ENCODE measurements around the gene TTC39B. TPM values are rescaled to one million over a fixed set of nuclear protein-coding genes. Genes with fewer than 3 reads are reported as not detected.
A peak's percentile ranks its signal among the peaks of the same experiment; 100 is the strongest.

Gene TTC39B
- total RNA-seq, 1 experiment from 2014 or later, result 22.2 TPM

DNA sequence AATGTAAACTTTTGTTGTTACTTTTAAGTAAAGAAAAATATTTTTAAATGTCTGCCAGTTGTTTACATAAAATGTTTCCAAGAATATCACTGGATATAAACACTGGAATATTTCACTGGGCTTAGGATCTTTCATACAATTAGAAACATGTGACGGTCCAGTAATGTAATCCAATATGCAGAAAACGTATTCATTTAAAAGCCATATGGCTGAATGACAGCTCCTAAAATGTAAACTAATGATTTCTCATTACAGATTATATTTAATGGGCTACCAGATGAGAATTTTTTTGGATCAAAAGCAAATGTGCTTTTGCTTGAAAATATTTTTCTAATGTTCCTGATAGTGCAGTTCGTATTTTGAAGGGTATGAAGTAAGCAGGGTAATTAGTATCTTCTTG, 124.3 kb downstream of the TTC39B start:
- Histone ChIP-seq H3K36me3 (peaks cover under 1% of the 10 kb centered on the region; the same call in 1 of the 2 replicates), H3K9me3 (no peaks in the 10 kb centered on the region), H3K4me3 (no peak overlapping the region), H3K27me3 (no peaks in the 10 kb centered on the region)
- no peak for DNase-seq

DNA sequence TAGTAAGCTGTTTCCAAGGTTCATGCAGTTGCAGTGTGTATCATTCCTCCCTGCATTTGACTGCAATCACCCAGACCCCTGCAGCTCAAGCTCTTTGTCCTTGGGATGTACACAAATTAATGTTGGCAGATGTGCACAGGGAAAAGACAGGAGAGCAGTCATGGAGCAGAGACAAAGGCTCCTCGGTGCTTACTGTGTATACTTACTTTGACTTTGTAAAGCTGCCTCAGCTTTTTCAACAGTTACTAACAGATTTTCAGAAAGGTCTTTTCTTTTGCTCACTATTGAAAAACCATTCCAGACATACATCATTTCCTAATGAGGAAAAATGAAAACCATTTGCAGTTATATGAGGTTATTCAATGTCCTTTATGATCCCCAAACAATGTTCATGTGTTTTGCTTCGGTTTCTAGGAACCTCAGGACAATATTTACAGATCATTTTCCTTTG, 124.9 kb downstream of the TTC39B start:
- Histone ChIP-seq H3K27me3 (no peaks in the 10 kb centered on the region), H3K9me3 (no peaks in the 10 kb centered on the region), H3K36me3 (no peaks in the 10 kb centered on the region), H3K4me3 (no peak overlapping the region)
- DNase-seq, result no peak

DNA sequence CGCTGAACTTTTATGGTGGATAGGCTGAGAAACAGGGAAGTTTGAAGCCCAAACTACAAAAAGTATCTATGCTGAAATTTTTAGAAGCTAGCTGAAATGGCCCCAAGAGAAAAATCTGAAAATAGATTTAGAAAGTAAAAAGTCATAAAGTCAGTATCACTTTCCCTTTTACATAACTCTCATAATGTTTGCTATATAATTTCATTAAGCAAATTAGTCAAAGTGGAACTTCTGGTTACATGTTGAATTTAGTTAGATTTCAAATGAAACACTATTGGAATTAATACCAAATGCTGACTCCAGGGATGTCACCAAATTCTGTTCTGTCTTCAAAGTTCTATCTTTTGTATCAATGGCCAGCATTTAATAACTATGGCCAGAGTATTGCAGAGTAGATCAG, 126.9 kb downstream of the TTC39B start:
- no peaks in the 10 kb centered on the region for H3K27me3 ChIP-seq
- peaks cover 3% of the 10 kb centered on the region; the same call in 1 of the 2 replicates for H3K9me3 ChIP-seq
- no peak overlapping the region for H3K4me3 ChIP-seq
- DNase-seq, result no peak
- no peaks in the 10 kb centered on the region for H3K36me3 ChIP-seq

DNA sequence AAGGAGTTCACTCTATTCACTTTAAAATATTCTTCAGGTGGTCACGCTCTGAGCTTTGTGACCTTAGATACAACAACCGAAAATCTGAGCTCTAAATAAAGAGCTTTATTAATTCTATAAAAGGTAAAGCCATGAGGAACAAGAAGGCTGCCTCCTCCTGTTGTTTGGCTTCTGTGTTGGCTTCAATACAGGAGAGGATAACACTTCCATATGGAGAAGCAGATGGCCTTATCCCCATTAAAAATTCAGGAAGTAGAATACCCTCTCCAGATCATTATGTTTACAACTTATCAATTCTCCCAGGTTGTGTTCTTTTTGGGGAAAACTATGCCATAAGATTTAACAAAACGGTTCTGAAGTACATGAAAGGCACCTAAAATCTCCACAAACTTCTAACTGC, 128.4 kb downstream of the TTC39B start:
- Histone ChIP-seq H3K27me3 (no peaks in the 10 kb centered on the region), H3K36me3 (no peaks in the 10 kb centered on the region), H3K4me3 (no peak overlapping the region), H3K9me3 (peaks cover 3% of the 10 kb centered on the region; the same call in 1 of the 2 replicates)
- DNase-seq, result no peak

DNA sequence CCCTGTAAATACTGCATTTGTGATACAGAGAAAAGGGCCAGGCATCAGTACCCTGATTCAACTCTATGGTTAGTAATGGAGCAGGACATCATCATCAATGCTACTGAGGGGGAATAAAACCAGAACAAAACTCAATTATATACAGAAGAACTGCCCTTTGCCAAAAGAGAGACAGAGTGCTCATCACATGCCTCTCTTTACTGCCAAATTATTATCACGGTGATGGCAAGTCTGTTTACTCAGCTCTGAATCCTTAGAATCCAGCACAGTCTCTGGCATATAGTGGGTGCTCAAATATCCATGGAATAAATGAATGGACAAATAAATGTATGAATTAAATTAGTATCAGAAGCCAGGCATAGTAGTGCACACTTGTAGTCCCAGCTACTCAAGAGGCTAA, 130.2 kb downstream of the TTC39B start:
- Histone ChIP-seq H3K9me3 (peaks cover 3% of the 10 kb centered on the region; the same call in 1 of the 2 replicates), H3K4me3 (no peak overlapping the region), H3K36me3 (no peaks in the 10 kb centered on the region), H3K27me3 (no peaks in the 10 kb centered on the region)
- DNase-seq, result no peak

DNA sequence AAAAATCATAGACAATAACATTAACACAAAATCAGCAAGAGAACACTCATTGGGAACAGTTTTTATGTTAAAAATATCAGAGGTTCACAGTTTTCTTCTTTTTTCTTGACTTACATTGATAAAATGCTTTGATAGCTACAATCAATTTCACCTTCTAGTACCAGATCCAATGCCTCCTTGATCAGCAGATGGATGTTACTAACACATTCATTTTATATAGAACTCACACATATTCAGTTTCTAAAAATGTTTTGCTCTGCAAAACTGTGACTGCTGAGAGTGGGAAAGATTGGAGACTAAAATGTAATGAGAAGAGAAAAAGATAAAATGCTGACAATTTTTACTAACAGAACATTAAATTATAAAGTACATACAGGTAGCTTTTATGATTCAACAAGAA, 143.1 kb downstream of the TTC39B start:
- no peak for DNase-seq
- Histone ChIP-seq H3K36me3 (no peaks in the 10 kb centered on the region; the same call in 1 of the 2 replicates), H3K27me3 (no peaks in the 10 kb centered on the region), H3K4me3 (no peak overlapping the region), H3K9me3 (peaks cover 22% of the 10 kb centered on the region)

DNA sequence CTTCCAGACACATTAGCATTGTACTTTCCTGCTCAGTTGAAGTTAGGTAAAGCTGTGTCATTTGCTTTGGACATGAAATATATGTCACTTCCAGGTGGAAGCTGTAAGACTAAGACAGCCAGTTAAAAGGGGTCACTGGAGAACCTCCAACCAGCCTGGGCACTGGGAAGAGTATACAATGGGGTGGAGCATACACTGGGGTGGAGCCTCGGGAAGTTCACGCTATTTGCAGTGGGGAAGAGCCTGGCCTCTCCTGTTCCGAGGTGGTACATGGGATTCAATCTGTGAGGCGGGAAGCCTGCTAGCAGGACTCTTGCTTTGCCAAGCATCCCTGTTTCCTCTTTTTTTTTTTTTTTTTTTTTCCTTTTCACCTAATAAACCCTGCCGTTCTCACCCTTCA, 145.3 kb downstream of the TTC39B start:
- Histone ChIP-seq H3K9me3 (peaks cover 40% of the 10 kb centered on the region), H3K4me3 (no peak overlapping the region), H3K27me3 (no peaks in the 10 kb centered on the region), H3K36me3 (no peaks in the 10 kb centered on the region; the same call in 1 of the 2 replicates)
- DNase-seq, result no peak

DNA sequence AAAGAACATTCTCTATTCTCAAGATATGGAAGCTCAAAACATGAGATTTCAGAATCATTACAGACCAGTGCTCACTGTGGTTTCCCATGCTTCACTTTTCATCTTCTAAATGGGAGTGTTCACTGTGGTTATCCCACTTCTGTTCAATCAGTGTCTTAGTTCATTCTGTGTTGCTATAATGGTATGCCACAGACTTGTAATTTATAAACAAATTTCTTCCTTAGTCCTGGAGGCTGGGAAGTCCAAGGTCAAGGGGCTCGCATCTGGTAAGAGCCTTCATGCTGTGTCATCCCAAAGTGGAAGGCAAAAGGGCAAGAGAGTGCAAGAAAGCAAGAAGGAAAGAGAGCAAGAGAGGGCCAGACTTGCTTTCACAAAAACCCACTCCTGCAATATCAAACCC, 146.3 kb downstream of the TTC39B start:
- Histone ChIP-seq H3K4me3 (no peak overlapping the region), H3K9me3 (peaks cover 41% of the 10 kb centered on the region), H3K27me3 (no peaks in the 10 kb centered on the region), H3K36me3 (no peaks in the 10 kb centered on the region; the same call in 1 of the 2 replicates)
- peak; percentile 45 for DNase-seq

DNA sequence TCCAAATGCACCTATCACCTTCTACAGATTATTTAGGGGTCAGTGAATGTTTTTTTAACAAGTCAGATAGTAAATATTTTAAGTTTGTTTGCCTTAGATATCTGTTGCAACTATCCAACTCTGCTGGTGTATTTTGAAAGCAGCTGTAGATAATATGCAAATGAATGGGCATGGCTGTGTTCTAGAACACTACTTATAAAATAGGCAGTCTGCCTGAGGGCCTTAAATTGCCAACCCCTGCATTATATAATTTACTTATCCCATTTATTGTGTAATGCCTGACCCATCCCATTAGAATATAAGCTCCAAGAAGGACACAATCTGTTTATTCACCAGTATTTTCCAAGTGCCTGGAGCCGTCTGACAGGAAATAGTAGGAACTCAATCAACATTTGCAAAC, 149.0 kb downstream of the TTC39B start:
- no peaks in the 10 kb centered on the region for H3K27me3 ChIP-seq
- H3K36me3 ChIP-seq, result no peaks in the 10 kb centered on the region; the same call in 1 of the 2 replicates
- no peak overlapping the region for H3K4me3 ChIP-seq
- peaks cover 41% of the 10 kb centered on the region for H3K9me3 ChIP-seq
- peak; percentile 52 for DNase-seq

DNA sequence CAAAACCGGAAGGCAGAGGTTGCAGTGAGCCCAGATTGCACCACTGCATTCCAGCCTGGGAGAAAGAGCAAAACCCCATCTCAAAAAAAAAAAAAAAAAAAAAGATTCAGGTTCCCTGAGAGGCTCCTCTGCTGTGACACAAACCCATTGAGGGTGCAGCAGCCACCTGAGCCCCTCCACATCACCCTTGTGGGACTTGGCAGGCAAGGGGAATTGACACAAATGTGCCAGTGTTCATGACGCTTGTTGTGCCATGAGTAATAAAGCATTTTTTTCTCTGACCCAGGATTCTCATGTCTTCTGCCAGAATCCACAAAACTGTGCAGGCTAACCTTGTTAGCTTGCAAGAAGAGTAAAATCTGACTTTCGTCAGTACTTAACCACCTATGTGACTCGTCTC, 149.6 kb downstream of the TTC39B start:
- no peaks in the 10 kb centered on the region; the same call in 1 of the 2 replicates for H3K36me3 ChIP-seq
- H3K4me3 ChIP-seq, result no peak overlapping the region
- peak; percentile 92 for DNase-seq
- H3K9me3 ChIP-seq, result peaks cover 41% of the 10 kb centered on the region
- H3K27me3 ChIP-seq, result no peaks in the 10 kb centered on the region

DNA sequence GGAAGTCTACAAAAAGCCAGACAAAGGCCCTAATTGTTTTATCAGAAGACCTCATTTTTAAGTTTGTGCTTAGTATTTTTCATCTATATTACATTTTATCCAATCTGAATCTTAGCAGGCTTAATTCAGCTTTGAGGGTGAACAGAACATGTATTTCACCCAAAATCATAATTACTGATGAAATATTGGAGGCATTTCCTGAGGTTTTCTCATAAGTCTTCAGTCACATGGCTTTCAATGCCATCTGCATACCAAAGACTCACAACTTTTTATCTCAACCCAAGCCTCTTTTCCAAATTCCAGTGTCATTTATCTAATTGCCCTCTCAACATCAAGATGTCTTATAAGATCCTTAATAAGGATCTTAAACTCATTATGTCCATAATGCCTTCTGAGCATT, 150.8 kb downstream of the TTC39B start:
- Histone ChIP-seq H3K27me3 (no peaks in the 10 kb centered on the region), H3K4me3 (no peak overlapping the region), H3K9me3 (peaks cover 38% of the 10 kb centered on the region), H3K36me3 (no peaks in the 10 kb centered on the region; the same call in 1 of the 2 replicates)
- no peak for DNase-seq

DNA sequence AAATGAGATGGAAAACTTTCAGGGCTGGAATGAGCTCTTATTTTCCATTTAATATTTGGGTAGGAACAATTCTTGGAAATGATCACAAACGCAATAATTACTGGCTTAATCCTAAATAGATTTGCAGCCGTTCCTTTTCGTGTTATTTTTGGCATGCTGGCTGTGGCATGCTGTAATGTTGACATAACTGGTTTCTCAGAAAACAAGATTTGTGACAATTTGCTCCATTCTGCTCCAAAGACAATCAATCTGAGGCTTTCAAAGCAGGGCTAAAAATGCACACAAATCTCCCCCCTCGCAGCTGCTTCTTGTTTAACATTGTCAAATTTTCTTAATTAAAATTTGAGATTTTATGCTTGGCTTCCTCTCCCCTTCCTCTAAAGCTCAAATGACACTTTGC, 151.2 kb downstream of the TTC39B start:
- Histone ChIP-seq H3K4me3 (no peak overlapping the region), H3K36me3 (no peaks in the 10 kb centered on the region; the same call in 1 of the 2 replicates), H3K27me3 (no peaks in the 10 kb centered on the region), H3K9me3 (peaks cover 33% of the 10 kb centered on the region)
- peak; percentile 91 for DNase-seq

DNA sequence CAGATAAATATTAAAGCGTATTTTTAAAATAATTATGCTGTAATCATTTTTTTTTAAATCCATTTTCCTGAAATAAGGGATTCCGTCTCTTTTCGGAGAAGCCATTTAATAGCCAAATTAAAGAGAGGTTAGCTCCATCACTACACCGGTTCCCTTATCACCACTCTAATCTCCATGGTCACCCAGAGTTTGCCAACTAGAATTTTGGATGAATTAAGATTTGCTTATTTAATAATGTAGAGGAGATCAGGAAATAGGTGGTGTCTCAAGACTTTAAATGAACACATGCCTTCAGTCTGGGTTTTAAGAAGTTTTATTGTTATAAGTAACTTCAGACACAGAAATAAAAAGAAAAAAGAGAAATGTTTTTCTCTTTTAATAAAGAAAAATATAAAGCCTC, 151.7 kb downstream of the TTC39B start:
- H3K27me3 ChIP-seq, result no peaks in the 10 kb centered on the region
- H3K4me3 ChIP-seq, result no peak overlapping the region
- no peak for DNase-seq
- peaks cover 28% of the 10 kb centered on the region for H3K9me3 ChIP-seq
- H3K36me3 ChIP-seq, result no peaks in the 10 kb centered on the region; the same call in 1 of the 2 replicates

DNA sequence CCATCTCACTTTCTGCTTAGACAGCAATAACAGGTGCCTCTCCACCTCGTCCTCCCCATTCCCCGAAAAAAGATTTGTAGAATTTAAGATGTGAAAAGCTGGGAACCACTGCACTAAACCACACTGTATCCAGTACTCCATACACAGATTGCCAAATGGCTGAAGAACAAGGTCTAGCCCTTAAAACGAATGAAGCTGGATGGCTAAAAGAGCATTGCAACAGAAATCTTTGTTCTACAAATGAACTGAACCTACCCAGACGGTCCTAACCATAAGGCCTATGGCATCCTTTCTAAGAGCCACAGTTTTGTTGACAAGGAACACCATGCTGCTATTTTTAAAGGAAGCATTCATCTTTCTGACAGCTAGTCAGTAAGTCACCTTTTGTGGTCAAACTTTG, 152.3 kb downstream of the TTC39B start:
- no peak for DNase-seq
- H3K9me3 ChIP-seq, result peaks cover 22% of the 10 kb centered on the region
- H3K27me3 ChIP-seq, result no peaks in the 10 kb centered on the region

DNA sequence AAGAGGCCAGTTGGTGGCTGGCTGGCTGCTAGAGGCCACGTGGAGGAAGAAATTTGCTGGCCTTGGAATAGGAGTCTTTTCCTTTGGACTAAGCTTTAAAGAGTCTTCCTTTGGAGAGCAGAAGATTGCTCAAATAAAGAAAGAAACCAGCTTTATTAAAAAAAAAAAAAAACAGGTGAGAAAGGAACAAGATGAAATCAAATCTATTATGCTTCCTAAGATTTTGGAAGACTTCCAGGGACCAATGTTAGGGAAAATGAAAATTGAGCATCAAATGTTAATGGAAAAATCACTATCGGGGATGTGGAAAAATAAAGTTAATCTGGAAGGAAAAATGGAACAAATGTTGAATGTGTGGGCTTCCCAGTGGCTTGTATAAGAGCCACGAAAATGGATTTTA, 153.1 kb downstream of the TTC39B start:
- Histone ChIP-seq H3K36me3 (no peaks in the 10 kb centered on the region), H3K9me3 (peaks cover 20% of the 10 kb centered on the region), H3K4me3 (no peak overlapping the region), H3K27me3 (no peaks in the 10 kb centered on the region)
- DNase-seq, result no peak

More for the DNA sequence above, 152.3 kb downstream of the TTC39B start:
- no peaks in the 10 kb centered on the region for H3K36me3 ChIP-seq
- H3K4me3 ChIP-seq, result no peak overlapping the region

DNA sequence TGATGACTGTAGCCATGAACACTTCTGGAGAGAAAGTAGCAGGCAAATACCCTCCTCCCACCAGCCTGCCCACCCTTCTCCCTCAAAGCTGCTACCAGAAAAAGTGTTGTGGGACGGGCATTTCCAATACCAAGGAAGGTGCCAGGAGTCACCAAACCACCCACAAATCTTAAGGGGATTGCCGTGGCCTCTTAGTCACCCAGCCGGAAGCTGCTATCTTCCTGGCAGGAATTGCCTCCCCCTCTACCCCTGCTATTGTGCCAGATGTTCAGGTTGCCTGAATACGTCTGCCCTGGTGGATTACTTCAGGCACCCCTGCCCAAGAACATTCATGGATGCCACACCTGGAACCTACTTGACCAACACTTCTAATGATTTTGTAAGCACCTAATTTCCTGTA, 156.1 kb downstream of the TTC39B start:
- Histone ChIP-seq H3K36me3 (no peaks in the 10 kb centered on the region), H3K4me3 (no peak overlapping the region), H3K27me3 (no peaks in the 10 kb centered on the region), H3K9me3 (no peaks in the 10 kb centered on the region)
- no peak for DNase-seq

DNA sequence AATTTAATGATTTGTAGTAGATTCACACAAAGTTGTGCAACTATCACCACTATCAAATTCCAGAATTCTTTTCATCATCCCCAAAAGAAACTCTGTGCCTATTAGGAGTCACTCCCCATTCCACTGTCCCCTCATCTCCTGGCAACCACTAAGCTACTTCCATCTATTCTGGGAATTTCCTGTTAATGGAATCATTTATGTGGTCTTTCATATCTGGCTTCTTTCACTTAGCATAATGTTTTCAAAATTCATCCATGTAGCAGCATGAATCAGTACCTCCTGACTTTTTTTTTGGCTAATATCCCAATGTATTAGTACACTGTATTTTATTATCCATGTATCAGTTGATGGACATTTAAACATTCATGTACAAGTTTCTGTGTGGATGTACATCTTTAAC, 157.6 kb downstream of the TTC39B start:
- DNase-seq, result no peak
- H3K27me3 ChIP-seq, result no peaks in the 10 kb centered on the region
- no peak overlapping the region for H3K4me3 ChIP-seq
- H3K36me3 ChIP-seq, result no peaks in the 10 kb centered on the region
- H3K9me3 ChIP-seq, result no peaks in the 10 kb centered on the region

DNA sequence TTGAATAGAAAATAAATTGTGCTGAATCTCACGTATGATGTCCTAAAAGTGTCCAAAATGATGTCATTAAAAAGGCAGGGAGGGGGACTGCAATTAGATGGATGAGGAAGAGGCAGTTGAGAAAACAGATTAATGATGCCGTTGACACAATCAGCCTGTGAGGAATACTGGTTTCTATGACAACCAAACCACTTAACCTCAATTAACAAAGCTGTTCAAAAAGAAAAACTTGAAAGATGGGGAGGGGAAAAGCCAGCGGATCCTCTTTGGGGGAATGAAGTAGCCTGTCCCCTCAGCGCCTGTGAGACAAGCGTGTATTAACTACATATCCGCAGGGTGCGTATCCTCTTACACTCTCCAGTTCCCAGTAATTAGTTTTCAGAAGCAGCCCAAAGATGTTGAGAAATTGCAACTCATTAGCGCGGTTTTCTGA, 160.7 kb downstream of the TTC39B start:
- H3K9me3 ChIP-seq, result no peaks in the 10 kb centered on the region
- DNase-seq, result no peak
- no peaks in the 10 kb centered on the region for H3K36me3 ChIP-seq
- H3K4me3 ChIP-seq, result no peak overlapping the region
- H3K27me3 ChIP-seq, result no peaks in the 10 kb centered on the region; the same call in 1 of the 2 replicates

All from MG63 (cell line).